ENCODE measurements around the gene RTP3.
"Not testable (repeated sequence)": the region's sequence is repeated elsewhere in the genome, so short reads cannot be mapped to it uniquely, and the experiment has no call there.

Gene RTP3

DNA sequence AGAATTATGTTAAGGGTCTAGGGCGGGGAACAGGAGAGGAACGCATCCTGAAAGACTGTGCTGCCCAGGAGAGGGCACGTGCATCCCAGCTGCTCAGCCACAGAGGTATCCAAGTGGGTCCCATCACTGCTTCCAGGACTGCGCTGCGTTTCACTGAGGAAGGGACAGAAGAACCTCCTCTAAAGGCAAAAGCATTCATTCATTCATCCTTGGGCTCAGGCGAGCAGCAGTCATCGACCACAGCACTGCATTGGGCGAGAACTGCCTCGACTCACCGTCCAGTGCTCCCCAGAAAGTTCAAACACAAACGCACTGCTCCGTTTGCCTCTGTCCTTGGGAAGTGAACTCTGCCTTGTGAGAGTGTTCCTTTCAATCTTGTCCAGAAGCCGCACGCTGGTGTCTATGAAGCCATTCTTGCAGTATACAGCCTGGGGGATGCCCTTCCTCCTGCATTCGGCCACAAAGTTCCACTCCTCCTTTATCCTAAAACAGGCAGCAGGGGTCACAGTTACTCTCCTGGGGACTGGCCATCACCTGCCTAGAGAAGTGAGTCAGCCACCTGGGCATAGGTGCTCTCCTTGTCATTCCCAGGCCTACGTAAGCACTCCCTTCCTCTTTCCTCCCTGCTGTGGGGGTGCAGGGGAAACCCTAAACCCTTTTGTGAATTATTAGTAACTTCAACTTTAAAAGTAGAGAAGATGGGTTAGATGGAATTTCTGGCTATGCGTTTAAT lies 47.2 kb downstream of the RTP3 start:
- DNase-seq (ENCODE audit: low read depth in 2 of 2, low spot score in 1 of 2), result no peak

DNA sequence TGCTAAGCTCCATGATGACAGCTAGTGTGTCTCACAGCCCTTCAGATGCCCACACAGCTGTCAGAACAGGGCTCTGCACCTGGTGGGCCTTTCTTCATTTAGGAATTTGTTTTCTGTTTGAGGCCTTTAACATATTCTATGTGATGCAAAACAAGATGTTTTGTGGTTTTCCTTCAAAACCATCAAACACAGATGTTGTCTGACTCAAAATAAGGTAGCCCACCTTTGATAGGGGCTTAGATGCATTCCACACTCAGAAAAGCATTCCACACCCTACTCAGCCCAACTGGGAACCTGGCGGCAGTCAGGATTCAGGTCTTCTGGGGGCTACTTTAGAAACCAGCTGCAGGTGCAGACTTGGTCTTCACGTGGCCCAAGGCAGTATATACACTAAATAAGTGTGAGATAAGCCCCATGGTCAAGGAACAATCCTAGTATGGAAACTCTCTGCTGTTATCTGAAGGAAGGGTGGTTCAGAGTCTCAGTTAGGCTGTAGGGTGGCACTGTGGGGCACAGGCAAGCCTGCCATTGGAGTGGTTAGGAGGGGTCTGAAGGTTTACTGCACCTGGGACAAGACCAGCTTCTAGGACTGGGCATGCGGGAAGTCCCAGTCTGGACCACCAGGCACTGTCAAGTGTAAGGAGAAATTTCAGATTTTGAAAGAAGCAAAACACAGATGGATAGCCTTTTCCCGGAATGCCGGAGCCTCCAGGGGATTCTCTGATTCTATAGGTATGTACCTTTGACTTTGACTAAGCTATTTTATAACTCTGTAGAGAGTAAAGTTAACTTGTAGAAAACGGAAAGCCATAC lies 48.2 kb downstream of the RTP3 start:
- DNase-seq (ENCODE audit: low read depth in 2 of 2, low spot score in 1 of 2), result no peak

GRCh38 chr3:46546896-46547440 lies 49.2 kb downstream of the RTP3 start:
- DNase-seq (ENCODE audit: low read depth in 2 of 2, low spot score in 1 of 2), result no peak

GRCh38 chr3:46548611-46549010 lies 50.8 kb downstream of the RTP3 start:
- DNase-seq (ENCODE audit: low read depth in 2 of 2, low spot score in 1 of 2), result not testable (repeated sequence)

DNA sequence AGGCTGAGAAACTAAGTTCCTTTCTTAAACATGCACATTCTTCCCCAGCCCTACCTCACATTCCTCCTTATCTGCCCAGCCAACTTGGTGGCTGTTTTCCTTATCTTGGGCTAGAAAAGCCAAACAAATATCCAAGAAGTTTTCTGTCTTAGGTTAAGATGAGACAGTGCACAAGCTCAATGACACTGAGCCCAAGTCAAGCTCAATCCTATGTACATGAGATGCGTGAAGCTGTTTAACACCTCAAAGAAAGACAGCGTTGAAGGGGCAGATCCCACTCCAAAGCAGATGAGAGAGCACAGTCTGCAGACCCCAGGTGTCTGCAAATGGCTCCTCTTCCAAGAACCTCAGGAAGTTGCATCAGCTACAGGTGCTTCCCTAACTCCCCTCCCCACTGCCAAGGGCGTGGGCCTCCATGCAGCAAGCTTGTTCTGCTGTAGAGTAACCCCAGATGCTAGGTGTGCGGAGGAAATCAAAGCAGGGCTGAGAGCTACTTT lies 51.7 kb downstream of the RTP3 start:
- DNase-seq (ENCODE audit: low read depth in 2 of 2, low spot score in 1 of 2), result no peak

DNA sequence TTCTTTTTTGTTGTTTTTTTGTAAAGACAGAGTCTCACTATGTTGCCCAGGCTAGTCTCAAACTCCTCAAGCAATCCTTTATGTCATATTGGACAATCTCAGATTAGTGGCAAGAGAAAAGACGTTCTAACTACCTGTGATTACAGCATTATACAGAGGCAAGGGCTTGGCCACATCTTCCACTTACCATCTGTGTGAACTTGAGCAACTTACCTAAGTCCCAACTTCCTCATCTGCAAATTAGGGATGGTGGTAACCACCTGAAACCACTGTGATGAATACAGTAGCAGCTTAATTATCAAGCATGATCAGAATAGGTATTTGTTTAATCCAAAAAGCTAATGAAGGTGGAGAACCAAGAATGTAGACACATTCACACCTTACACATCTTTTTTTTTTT lies 52.2 kb downstream of the RTP3 start:
- DNase-seq (ENCODE audit: low read depth in 2 of 2, low spot score in 1 of 2), result no peak

Data from stimulated activated CD8-positive, alpha-beta memory T cell treated with anti-CD3 and anti-CD28 coated beads, Interleukin-4, amount 100 ng/mL, for 4 hours (primary cell).